Measurements from ENCODE around the gene PCDHA1. TPM values are rescaled to one million over a fixed set of nuclear protein-coding genes. Genes with fewer than 3 reads are reported as not detected.

PCDHA1 gene
- total RNA-seq, 4 donors from 2014 or later, result not detected

- TF ChIP-seq CTCF (IDR thresholded peaks at IDR 0.05 in 4 of 5, conservative IDR thresholded peaks at IDR 0.05 in 1 of 5) (no peak), POLR2A (IDR thresholded peaks at IDR 0.05) (no peak)
- in situ Hi-C loops (cut with MboI; ENCODE audit: low sequenced_read_pairs in 4 of 4), result loop anchor here in 1 of 4 donors (25.0 kb wide), 1 partner anchor 652 kb away; no protein-coding TSS in a partner anchor
- intact Hi-C loops (cut with DNase I; ENCODE audit: low total_unique reads), result no loop called here
- H3K4me1 ChIP-seq, result peaks cover 6 to 7% of the 10 kb centered on the region in 2 donors
- DNase-seq, result no peak
- H3K36me3 ChIP-seq, result no peaks in the 10 kb centered on the region
- no peak overlapping the region for H3K4me3 ChIP-seq
- no peak for ATAC-seq
- H3K9me3 ChIP-seq, result no peaks in the 10 kb centered on the region
- H3K27ac ChIP-seq, result no peak overlapping the region
- peaks cover 0 to 4% (median 2%) of the 10 kb centered on the region in 3 donors for H3K27me3 ChIP-seq
These were observed 253.6 kb downstream of the PCDHA1 start for GRCh38 chr5:141039517-141039916.

DNA sequence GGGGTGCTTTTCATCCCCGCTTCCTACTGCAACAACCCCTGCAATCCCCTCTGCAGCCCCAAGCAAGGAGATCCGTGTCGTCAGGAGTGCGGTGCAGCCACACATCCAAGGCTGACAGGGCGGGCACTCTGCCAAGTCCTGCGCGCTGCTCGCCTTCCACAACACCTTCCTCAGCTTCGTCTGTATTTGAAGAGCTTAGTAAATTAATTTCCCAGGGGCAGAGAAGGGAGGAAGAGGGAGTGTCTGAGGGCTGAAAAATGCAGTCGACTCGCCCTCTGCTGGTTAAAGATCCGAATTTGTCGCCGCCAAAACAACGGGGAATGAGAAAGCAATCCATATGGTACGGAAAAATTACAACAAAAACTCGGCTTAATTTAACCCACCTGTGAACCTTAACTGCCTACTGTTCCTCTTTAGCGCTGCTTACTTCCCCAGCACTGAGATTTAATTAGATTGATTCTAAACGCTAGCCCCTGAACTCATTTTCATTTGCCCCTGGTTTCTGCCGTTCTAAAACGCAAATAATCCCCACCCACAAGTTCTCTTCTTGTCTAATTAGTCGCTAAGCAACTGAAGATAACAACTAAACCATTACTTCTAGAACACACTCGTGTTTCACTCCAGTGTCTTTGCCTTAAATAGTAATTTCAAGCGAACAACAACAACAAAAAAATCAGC is 254.3 kb downstream of the PCDHA1 start:
- ATAC-seq (no peak), DNase-seq (no peak)
- Histone ChIP-seq H3K4me3 (peak overlapping the region; percentile 19 to 50 (median 37)), H3K27me3 (peaks cover 0 to 4% (median 2%) of the 10 kb centered on the region in 3 donors), H3K4me1 (peaks cover 6 to 7% of the 10 kb centered on the region in 2 donors), H3K9me3 (no peaks in the 10 kb centered on the region), H3K27ac (no peak overlapping the region), H3K36me3 (no peaks in the 10 kb centered on the region)
- in situ Hi-C loops (cut with MboI; ENCODE audit: low sequenced_read_pairs in 4 of 4) (loop anchor here in 2 of 4 donors (10.0 to 25.0 kb wide), 2 partner anchors 115 to 653 kb away; partner anchors contain the start of gene PCDHAC1 (in 1 of the 2)), intact Hi-C loops (cut with DNase I; ENCODE audit: low total_unique reads) (loop anchor here (2.0 kb wide), 1 partner anchor 113 kb away; the partner anchor contains the start of gene PCDHAC1)
- TF ChIP-seq CTCF (IDR thresholded peaks at IDR 0.05 in 4 of 5, conservative IDR thresholded peaks at IDR 0.05 in 1 of 5), result peak in 4 of 5 experiments; percentile 17 to 26 (median 21)
- no peak for TF ChIP-seq POLR2A (IDR thresholded peaks at IDR 0.05)

DNA sequence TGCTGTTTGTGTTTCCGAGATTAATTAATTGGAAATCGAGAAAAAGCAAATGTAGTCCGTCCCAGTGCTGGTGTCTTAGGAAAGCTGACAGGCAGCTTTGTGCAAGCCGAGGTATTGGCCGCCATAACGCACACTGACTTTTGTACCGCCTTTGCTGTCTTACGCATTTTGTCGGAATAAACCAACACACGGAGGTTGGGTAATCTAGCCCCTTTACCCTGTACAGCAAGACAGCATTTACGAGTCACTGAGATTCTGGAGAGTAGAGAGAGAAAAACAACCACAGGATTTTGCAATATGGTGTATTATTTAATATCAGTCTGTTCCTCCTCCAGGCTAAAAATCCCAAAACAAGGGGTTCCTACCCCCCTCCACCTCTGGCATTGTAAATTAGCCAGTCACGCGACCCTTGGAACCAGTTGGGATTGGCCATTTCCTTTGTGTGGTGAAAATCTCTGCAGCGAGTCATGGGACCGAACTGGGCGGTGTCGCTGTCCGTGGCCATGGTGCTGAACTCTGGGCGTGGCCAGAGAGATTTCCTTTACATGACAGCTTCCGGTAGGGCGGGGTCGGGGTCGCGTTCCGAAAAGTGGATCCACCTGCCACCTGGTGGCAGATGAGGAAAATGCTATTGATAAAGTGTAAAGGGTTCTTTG is 255.0 kb downstream of the PCDHA1 start:
- peak overlapping the region; percentile 19 to 50 (median 37) for H3K4me3 ChIP-seq
- H3K9me3 ChIP-seq, result no peaks in the 10 kb centered on the region
- ATAC-seq (peak; percentile 68 to 90), DNase-seq (peak; percentile 50 to 76)
- no peaks in the 10 kb centered on the region for H3K36me3 ChIP-seq
- TF ChIP-seq CTCF (IDR thresholded peaks at IDR 0.05 in 4 of 5, conservative IDR thresholded peaks at IDR 0.05 in 1 of 5) (peak; percentile 34 to 61 (median 55)), POLR2A (IDR thresholded peaks at IDR 0.05) (peak in 1 of 2 donors; percentile 25)
- H3K27me3 ChIP-seq, result peaks cover 0 to 6% (median 2%) of the 10 kb centered on the region in 3 donors
- in situ Hi-C loops (cut with MboI; ENCODE audit: low sequenced_read_pairs in 4 of 4), result loop anchor here in 2 of 4 donors (10.0 to 25.0 kb wide), 2 partner anchors 116 to 654 kb away; partner anchors contain the start of gene PCDHAC1 (in 1 of the 2)
- intact Hi-C loops (cut with DNase I; ENCODE audit: low total_unique reads), result loop anchor here (2.0 kb wide), 1 partner anchor 114 kb away; the partner anchor contains the start of gene PCDHAC1
- H3K4me1 ChIP-seq, result peaks cover 6 to 7% of the 10 kb centered on the region in 2 donors
- H3K27ac ChIP-seq, result no peak overlapping the region

DNA sequence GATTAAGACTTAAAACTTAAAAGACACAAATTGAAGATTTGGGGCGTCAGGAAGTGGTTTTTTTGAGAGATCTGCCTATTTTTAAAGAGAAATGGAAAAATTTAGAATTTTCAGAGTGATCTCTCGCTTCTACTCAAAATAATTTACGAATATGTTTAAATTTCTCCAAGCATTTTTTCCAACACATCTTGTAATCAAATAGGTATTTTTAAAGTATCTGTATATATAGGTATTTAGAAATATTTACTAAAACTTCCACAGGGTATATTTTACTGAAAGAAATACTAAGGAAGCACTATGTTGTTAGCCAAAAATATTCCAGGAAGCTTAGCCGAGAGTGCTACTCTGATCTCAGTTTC is 255.5 kb downstream of the PCDHA1 start:
- ATAC-seq, result no peak
- no peak for DNase-seq
- in situ Hi-C loops (cut with MboI; ENCODE audit: low sequenced_read_pairs in 4 of 4), result loop anchor here in 2 of 4 donors (10.0 to 25.0 kb wide), 2 partner anchors 117 to 654 kb away; partner anchors contain the start of gene PCDHAC1 (in 1 of the 2)
- Histone ChIP-seq H3K27ac (no peak overlapping the region), H3K4me1 (peaks cover 6 to 7% of the 10 kb centered on the region in 2 donors), H3K27me3 (peaks cover 0 to 6% (median 2%) of the 10 kb centered on the region in 3 donors), H3K36me3 (no peaks in the 10 kb centered on the region), H3K4me3 (peak overlapping the region in 2 of 4 donors; percentile 45 to 50), H3K9me3 (no peaks in the 10 kb centered on the region)
- TF ChIP-seq POLR2A (IDR thresholded peaks at IDR 0.05) (no peak), CTCF (IDR thresholded peaks at IDR 0.05 in 4 of 5, conservative IDR thresholded peaks at IDR 0.05 in 1 of 5) (no peak)
- intact Hi-C loops (cut with DNase I; ENCODE audit: low total_unique reads), result loop anchor here (2.0 kb wide), 1 partner anchor 115 kb away; the partner anchor contains the start of gene PCDHAC1

Measured in gastrocnemius medialis (tissue), 4 donors.